ENCODE results near the gene DNAH9.
"Not testable (repeated sequence)": the region's sequence is repeated elsewhere in the genome, so short reads cannot be mapped to it uniquely, and the experiment has no call there.

The DNAH9 gene

GRCh38 chr17:11916091-11916490 lies 317.8 kb downstream of the DNAH9 start:
- no peak for DNase-seq (ENCODE audit: low read depth, low spot score)

- no peak for DNase-seq (ENCODE audit: low read depth, low spot score)
Measured at GRCh38 chr17:11917415-11917814, 319.1 kb downstream of the DNAH9 start.

- DNase-seq (ENCODE audit: low read depth, low spot score): no peak
Measured at GRCh38 chr17:11921296-11921695, 323.0 kb downstream of the DNAH9 start.

- no peak for DNase-seq (ENCODE audit: low read depth, low spot score)
Measured at GRCh38 chr17:11922638-11923037, 324.4 kb downstream of the DNAH9 start.

GRCh38 chr17:11924076-11924475 lies 325.8 kb downstream of the DNAH9 start:
- DNase-seq (ENCODE audit: low read depth, low spot score): no peak

GRCh38 chr17:11925262-11926021 lies 327.2 kb downstream of the DNAH9 start:
- DNase-seq (ENCODE audit: low read depth, low spot score): no peak

- DNase-seq (ENCODE audit: low read depth, low spot score): peak; percentile 5
Measured at GRCh38 chr17:11928436-11928835, 330.2 kb downstream of the DNAH9 start.

- DNase-seq (ENCODE audit: low read depth, low spot score): no peak
Measured at GRCh38 chr17:11932337-11932898, 334.1 kb downstream of the DNAH9 start.

GRCh38 chr17:11935734-11936406 lies 337.6 kb downstream of the DNAH9 start:
- DNase-seq (ENCODE audit: low read depth, low spot score): peak; percentile 80

GRCh38 chr17:11940904-11941303 lies 342.6 kb downstream of the DNAH9 start:
- DNase-seq (ENCODE audit: low read depth, low spot score): no peak

GRCh38 chr17:11943086-11943485 lies 344.8 kb downstream of the DNAH9 start:
- not testable (repeated sequence) for DNase-seq (ENCODE audit: low read depth, low spot score)

GRCh38 chr17:11943759-11944347 lies 345.6 kb downstream of the DNAH9 start:
- no peak for DNase-seq (ENCODE audit: low read depth, low spot score)

GRCh38 chr17:11944587-11944986 lies 346.3 kb downstream of the DNAH9 start:
- DNase-seq (ENCODE audit: low read depth, low spot score): peak; percentile 14

- peak; percentile 93 for DNase-seq (ENCODE audit: low read depth, low spot score)
Measured at GRCh38 chr17:11948789-11949188, 350.5 kb downstream of the DNAH9 start.

GRCh38 chr17:11949571-11949970 lies 351.3 kb downstream of the DNAH9 start:
- DNase-seq (ENCODE audit: low read depth, low spot score): not testable (repeated sequence)

- no peak for DNase-seq (ENCODE audit: low read depth, low spot score)
Measured at GRCh38 chr17:11950771-11951519, 352.7 kb downstream of the DNAH9 start.

GRCh38 chr17:11952610-11953009 lies 354.3 kb downstream of the DNAH9 start:
- no peak for DNase-seq (ENCODE audit: low read depth, low spot score)

- DNase-seq (ENCODE audit: low read depth, low spot score): no peak
Measured at GRCh38 chr17:11953924-11954323, 355.7 kb downstream of the DNAH9 start.

- DNase-seq (ENCODE audit: low read depth, low spot score): no peak
Measured at GRCh38 chr17:11954936-11955335, 356.7 kb downstream of the DNAH9 start.

- DNase-seq (ENCODE audit: low read depth, low spot score): no peak
Measured at GRCh38 chr17:11969565-11969964, 371.3 kb downstream of the DNAH9 start.

GRCh38 chr17:11972741-11973140 lies 374.5 kb downstream of the DNAH9 start:
- not testable (repeated sequence) for DNase-seq (ENCODE audit: low read depth, low spot score)

GRCh38 chr17:11979795-11980194 lies 381.5 kb downstream of the DNAH9 start:
- no peak for DNase-seq (ENCODE audit: low read depth, low spot score)

All from astrocyte of the hippocampus (primary cell).